Measurements from ENCODE around the gene CCZ1B. TPM values are rescaled to one million over a fixed set of nuclear protein-coding genes. Genes with fewer than 3 reads are reported as not detected.
"Not testable (repeated sequence)": the region's sequence is repeated elsewhere in the genome, so short reads cannot be mapped to it uniquely, and the experiment has no call there.

CCZ1B gene
- total and polyA plus RNA-seq, 2 donors (not counting 1 experiment from before 2014, with no cell fraction given): 20.3 to 92.8 TPM

GRCh38 chr7:6857721-6858314 is 31.7 kb upstream of the CCZ1B start:
- H3K4me1 ChIP-seq (ENCODE audit: control insufficient read depth in 2 of 2, insufficient read depth in 2 of 2, low read length in 2 of 2); H3K4me3 Mint-ChIP-seq; H4K20me1 ChIP-seq (ENCODE audit: control insufficient read depth, insufficient read depth, low read length, poor library complexity, severe bottlenecking); H3K27ac ChIP-seq (ENCODE audit: low read length in 2 of 2); H3K9me3 ChIP-seq (ENCODE audit: control extremely low read depth in 1 of 3, control insufficient read depth in 2 of 3, insufficient read depth in 1 of 3, low read length in 2 of 3); H3K4me3 ChIP-seq (ENCODE audit: control extremely low read depth in 1 of 5, extremely low read depth in 1 of 5, insufficient read depth in 1 of 5, low read depth in 2 of 5, low read length in 4 of 5); H3K4me2 ChIP-seq (replicated peaks; ENCODE audit: low read depth, low read length, poor library complexity, severe bottlenecking); ATAC-seq (ENCODE audit: low read depth); H3K27me3 Mint-ChIP-seq; H3K27me3 ChIP-seq (replicated peaks in 1 of 4; ENCODE audit: control extremely low read depth in 1 of 4, control insufficient read depth in 3 of 4, insufficient read depth in 4 of 4, low read length in 3 of 4); H3K36me3 ChIP-seq (replicated peaks in 1 of 2; ENCODE audit: control extremely low read depth in 1 of 2, control insufficient read depth in 1 of 2, extremely low read depth in 1 of 2, insufficient read depth in 2 of 2, low read length in 1 of 2); H3K79me2 ChIP-seq (ENCODE audit: control insufficient read depth, insufficient read depth, low read length); H3K9me3 Mint-ChIP-seq (ENCODE audit: insufficient read depth); H3K27ac Mint-ChIP-seq; POLR2A ChIA-PET; H3K9ac ChIP-seq (ENCODE audit: low read length); H3K4me1 Mint-ChIP-seq: not testable (repeated sequence)
- peak; percentile 82 for TF ChIP-seq CTCF (IDR thresholded peaks at IDR 0.05)
- WGBS (ENCODE audit: insufficient coverage): 3% methylated on average over 9 of the region's 14 CpGs
- DNase-seq: peak; percentile 75
- peak overlapping the region; percentile 10 for H2AFZ ChIP-seq (ENCODE audit: insufficient read depth, low read depth, low read length, poor library complexity, severe bottlenecking)
- CTCF ChIA-PET: interaction anchor here (0.6 to 1.4 kb wide), 5 partner anchors 267 to 343 kb away, joined by 3 to 10 read pairs (median 5); no protein-coding TSS in a partner anchor
- intact Hi-C loops (cut with micrococcal nuclease): loop anchor here (5.0 kb wide), 1 partner anchor 266 kb away; the partner anchor contains the start of gene INTS15

GRCh38 chr7:6855563-6856131 is 29.6 kb upstream of the CCZ1B start:
- H3K27ac Mint-ChIP-seq; H3K27me3 Mint-ChIP-seq; H4K20me1 ChIP-seq (ENCODE audit: control insufficient read depth, insufficient read depth, low read length, poor library complexity, severe bottlenecking); H3K4me1 ChIP-seq (ENCODE audit: control insufficient read depth in 2 of 2, insufficient read depth in 2 of 2, low read length in 2 of 2); H3K4me1 Mint-ChIP-seq; H3K9me3 Mint-ChIP-seq (ENCODE audit: insufficient read depth); ATAC-seq (ENCODE audit: low read depth); H3K4me2 ChIP-seq (replicated peaks; ENCODE audit: low read depth, low read length, poor library complexity, severe bottlenecking); H3K79me2 ChIP-seq (ENCODE audit: control insufficient read depth, insufficient read depth, low read length); H3K9me3 ChIP-seq (ENCODE audit: control extremely low read depth in 1 of 3, control insufficient read depth in 2 of 3, insufficient read depth in 1 of 3, low read length in 2 of 3); H3K27ac ChIP-seq (ENCODE audit: low read length in 2 of 2); H3K36me3 ChIP-seq (replicated peaks in 1 of 2; ENCODE audit: control extremely low read depth in 1 of 2, control insufficient read depth in 1 of 2, extremely low read depth in 1 of 2, insufficient read depth in 2 of 2, low read length in 1 of 2); POLR2A ChIA-PET; CTCF ChIA-PET; H3K27me3 ChIP-seq (replicated peaks in 1 of 4; ENCODE audit: control extremely low read depth in 1 of 4, control insufficient read depth in 3 of 4, insufficient read depth in 4 of 4, low read length in 3 of 4): not testable (repeated sequence)
- intact Hi-C loops (cut with micrococcal nuclease): loop anchor here (5.0 kb wide), 1 partner anchor 263 kb away; the partner anchor contains the start of gene INTS15
- Histone ChIP-seq H3K4me3 (ENCODE audit: control extremely low read depth in 1 of 5, extremely low read depth in 1 of 5, insufficient read depth in 1 of 5, low read depth in 2 of 5, low read length in 4 of 5) (peak overlapping the region in 2 of 5 experiments; percentile 45 to 48), H3K9ac (ENCODE audit: low read length) (peak overlapping the region; percentile 60), H2AFZ (ENCODE audit: insufficient read depth, low read depth, low read length, poor library complexity, severe bottlenecking) (peak overlapping the region; percentile 62)
- WGBS (ENCODE audit: insufficient coverage): 11% methylated on average over 19 of the region's 47 CpGs
- peak; percentile 20 for DNase-seq
- peak overlapping the region; percentile 86 for H3K4me3 Mint-ChIP-seq

GRCh38 chr7:6854747-6855562 is 28.9 kb upstream of the CCZ1B start:
- H3K4me3 Mint-ChIP-seq: peak overlapping the region; percentile 76
- H4K20me1 ChIP-seq (ENCODE audit: control insufficient read depth, insufficient read depth, low read length, poor library complexity, severe bottlenecking); H3K27ac ChIP-seq (ENCODE audit: low read length in 2 of 2); H3K9me3 ChIP-seq (ENCODE audit: control extremely low read depth in 1 of 3, control insufficient read depth in 2 of 3, insufficient read depth in 1 of 3, low read length in 2 of 3); H3K4me1 Mint-ChIP-seq; H3K36me3 ChIP-seq (replicated peaks in 1 of 2; ENCODE audit: control extremely low read depth in 1 of 2, control insufficient read depth in 1 of 2, extremely low read depth in 1 of 2, insufficient read depth in 2 of 2, low read length in 1 of 2); CTCF ChIA-PET; H3K79me2 ChIP-seq (ENCODE audit: control insufficient read depth, insufficient read depth, low read length); H3K27me3 ChIP-seq (replicated peaks in 1 of 4; ENCODE audit: control extremely low read depth in 1 of 4, control insufficient read depth in 3 of 4, insufficient read depth in 4 of 4, low read length in 3 of 4); H3K27me3 Mint-ChIP-seq; H3K9me3 Mint-ChIP-seq (ENCODE audit: insufficient read depth); H3K4me1 ChIP-seq (ENCODE audit: control insufficient read depth in 2 of 2, insufficient read depth in 2 of 2, low read length in 2 of 2); POLR2A ChIA-PET; ATAC-seq (ENCODE audit: low read depth); H3K27ac Mint-ChIP-seq: not testable (repeated sequence)
- 2% methylated on average over 47 of the region's 71 CpGs for WGBS (ENCODE audit: insufficient coverage)
- intact Hi-C loops (cut with micrococcal nuclease): loop anchor here (5.0 kb wide), 1 partner anchor 263 kb away; the partner anchor contains the start of gene INTS15
- peak overlapping the region in 4 of 5 experiments; percentile 33 to 50 (median 46) for H3K4me3 ChIP-seq (ENCODE audit: control extremely low read depth in 1 of 5, extremely low read depth in 1 of 5, insufficient read depth in 1 of 5, low read depth in 2 of 5, low read length in 4 of 5)
- H3K9ac ChIP-seq (ENCODE audit: low read length): peak overlapping the region; percentile 60
- peak overlapping the region; percentile 57 for H3K4me2 ChIP-seq (replicated peaks; ENCODE audit: low read depth, low read length, poor library complexity, severe bottlenecking)
- H2AFZ ChIP-seq (ENCODE audit: insufficient read depth, low read depth, low read length, poor library complexity, severe bottlenecking): peak overlapping the region; percentile 62
- peak; percentile 55 for DNase-seq

All from B cell (primary cell).